A673 (cell line): ENCODE data around the gene HOXA3. TPM values are rescaled to one million over a fixed set of nuclear protein-coding genes. Genes with fewer than 3 reads are reported as not detected.

Experiments used
- BruUV-seq: library from RNA; stranded (reverse); fragments of 400-500 nt; replicated peaks from 2 replicates; lab custom pipeline; 2021; lab: Mats Ljungman, UMichigan
- CTCF ChIA-PET: fragments of 300-600 bp; sonication (Branson Sonifier 250); formaldehyde crosslinking; loops from one replicate; lab custom pipeline; 2022; ENCODE audit warnings: antibody characterized with exemption; lab: Charles Lee
- POLR2A ChIA-PET: fragments of 300-600 bp; sonication (Branson Sonifier 250); formaldehyde crosslinking; loops from one replicate; lab custom pipeline; 2022; ENCODE audit warnings: antibody characterized with exemption; ENCODE audit not compliant: low non-redundant PET; lab: Charles Lee
- DNase-seq: peaks from one replicate; pipeline ENCODE4 v3.0.0-alpha.2; 2015; ENCODE audit warnings: low spot score
- H3K27ac ChIP-seq: fragments of 200-600 bp; sonication (generic); 2 replicates; pipeline ENCODE4 v1.5.1; 2016; ENCODE audit warnings: mixed run types, low read depth, mild to moderate bottlenecking, mixed read lengths, antibody characterized with exemption, low read length; ENCODE audit not compliant: poor library complexity, severe bottlenecking
- H3K27me3 ChIP-seq: fragments of 200-600 bp; sonication (generic); replicated peaks from 2 replicates; pipeline ENCODE4 v1.6.1; 2017; ENCODE audit warnings: mixed run types, low read depth, mild to moderate bottlenecking, mixed read lengths, antibody characterized with exemption, low read length; ENCODE audit not compliant: insufficient read depth, poor library complexity
- H3K36me3 ChIP-seq: fragments of 200-600 bp; sonication (generic); 2 replicates; pipeline ENCODE4 v1.6.1; 2016; ENCODE audit warnings: mixed run types, mild to moderate bottlenecking, mixed read lengths, antibody characterized with exemption, low read length; ENCODE audit not compliant: insufficient read depth, poor library complexity, severe bottlenecking
- H3K4me1 ChIP-seq: fragments of 200-600 bp; sonication (generic); 2 replicates; pipeline ENCODE4 v1.6.1; 2017; ENCODE audit warnings: mixed run types, mild to moderate bottlenecking, mixed read lengths, antibody characterized with exemption, low read length; ENCODE audit not compliant: insufficient read depth, poor library complexity, severe bottlenecking
- H3K4me3 ChIP-seq: fragments of 200-600 bp; sonication (generic); 2 replicates; pipeline ENCODE4 v1.5.1; 2016; ENCODE audit warnings: low read depth, mixed run types, mild to moderate bottlenecking, mixed read lengths, low read length; ENCODE audit not compliant: poor library complexity, severe bottlenecking
- H3K9me3 ChIP-seq: fragments of 200-600 bp; sonication (generic); 2 replicates; pipeline ENCODE4 v1.6.1; 2016; ENCODE audit warnings: mixed run types, low read depth, mild to moderate bottlenecking, mixed read lengths, antibody characterized with exemption, low read length; ENCODE audit not compliant: poor library complexity, severe bottlenecking
- EZH2 ChIP-seq: fragments of 200-600 bp; sonication (generic); IDR thresholded peaks from 2 replicates; pipeline ENCODE4 v1.6.1; 2017; ENCODE audit warnings: borderline replicate concordance, low read depth, mild to moderate bottlenecking, mixed read lengths, antibody characterized with exemption, low read length; ENCODE audit not compliant: poor library complexity, severe bottlenecking
- intact Hi-C: fragments of 100-400 bp; cut with micrococcal nuclease; formaldehyde crosslinking; loops from one replicate; pipeline ENCODE4 v1.10.0; 2022; ENCODE audit not compliant: unreplicated experiment
- total RNA-seq: library from RNA; stranded (reverse); gene quantifications from 2 replicates; pipeline ENCODE4 v1.2.3, GENCODE V29; 2021
- TF ChIP-seq, protein P1 (sequence below): fragments of 300-800, 200-600 bp; sonication (generic); conservative IDR thresholded peaks from 2 replicates; pipeline ENCODE4 v1.5.1; 2017; ENCODE audit warnings: low read depth, mild to moderate bottlenecking, antibody characterized with exemption, low read length, moderate library complexity, mixed read lengths

HOXA3 gene
- total RNA-seq, 1 experiment from 2014 or later = not detected

DNA sequence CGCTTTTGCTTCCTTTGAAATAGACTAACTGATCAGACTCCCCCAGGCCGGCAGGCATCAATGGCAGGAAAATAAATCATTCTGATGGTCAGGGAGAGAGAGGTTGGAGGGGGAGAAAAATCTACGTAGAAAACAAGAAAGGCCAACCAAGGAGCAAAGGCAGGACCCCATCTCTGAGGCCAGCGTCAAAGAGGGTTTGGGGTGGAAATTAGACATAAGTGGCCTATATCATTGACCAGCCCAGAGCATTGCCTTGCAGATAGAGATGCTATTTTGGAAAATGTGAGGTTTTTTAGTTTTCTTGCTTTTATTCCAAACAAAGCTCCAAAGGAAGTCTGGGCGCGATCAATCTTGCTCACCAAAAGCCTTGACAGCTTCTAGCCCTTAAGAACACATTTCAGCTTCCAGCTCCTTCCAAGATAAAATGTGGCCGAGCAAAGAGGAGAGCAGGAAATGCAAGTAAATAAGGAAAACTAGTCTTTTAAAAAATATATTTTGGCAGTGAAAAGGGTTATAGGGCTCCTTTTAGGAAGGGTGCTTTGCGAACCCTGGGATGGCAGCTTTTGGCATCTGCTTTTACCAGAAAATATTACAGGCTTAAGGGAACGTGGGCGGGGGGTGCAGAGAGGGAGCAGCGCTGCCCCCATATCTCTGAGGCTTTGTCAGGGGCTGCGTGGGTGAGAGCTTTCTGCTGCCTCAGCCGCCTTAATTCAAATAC is 47.9 kb downstream of the HOXA3 start:
- ChIA-PET POLR2A (no interaction called here), CTCF (no interaction called here)
- DNase-seq = no peak
- BruUV-seq = no TSS peak
- Histone ChIP-seq H3K36me3 (no peaks in the 10 kb centered on the region), H3K4me3 (no peak overlapping the region), H3K27me3 (peaks cover 100% of the 10 kb centered on the region), H3K4me1 (no peaks in the 10 kb centered on the region), H3K9me3 (no peaks in the 10 kb centered on the region), H3K27ac (no peak overlapping the region)
- intact Hi-C loops = no loop called here
- TF ChIP-seq EZH2 = peak; percentile 23
- TF ChIP-seq, protein P1, sequence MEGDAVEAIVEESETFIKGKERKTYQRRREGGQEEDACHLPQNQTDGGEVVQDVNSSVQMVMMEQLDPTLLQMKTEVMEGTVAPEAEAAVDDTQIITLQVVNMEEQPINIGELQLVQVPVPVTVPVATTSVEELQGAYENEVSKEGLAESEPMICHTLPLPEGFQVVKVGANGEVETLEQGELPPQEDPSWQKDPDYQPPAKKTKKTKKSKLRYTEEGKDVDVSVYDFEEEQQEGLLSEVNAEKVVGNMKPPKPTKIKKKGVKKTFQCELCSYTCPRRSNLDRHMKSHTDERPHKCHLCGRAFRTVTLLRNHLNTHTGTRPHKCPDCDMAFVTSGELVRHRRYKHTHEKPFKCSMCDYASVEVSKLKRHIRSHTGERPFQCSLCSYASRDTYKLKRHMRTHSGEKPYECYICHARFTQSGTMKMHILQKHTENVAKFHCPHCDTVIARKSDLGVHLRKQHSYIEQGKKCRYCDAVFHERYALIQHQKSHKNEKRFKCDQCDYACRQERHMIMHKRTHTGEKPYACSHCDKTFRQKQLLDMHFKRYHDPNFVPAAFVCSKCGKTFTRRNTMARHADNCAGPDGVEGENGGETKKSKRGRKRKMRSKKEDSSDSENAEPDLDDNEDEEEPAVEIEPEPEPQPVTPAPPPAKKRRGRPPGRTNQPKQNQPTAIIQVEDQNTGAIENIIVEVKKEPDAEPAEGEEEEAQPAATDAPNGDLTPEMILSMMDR = no peak

DNA sequence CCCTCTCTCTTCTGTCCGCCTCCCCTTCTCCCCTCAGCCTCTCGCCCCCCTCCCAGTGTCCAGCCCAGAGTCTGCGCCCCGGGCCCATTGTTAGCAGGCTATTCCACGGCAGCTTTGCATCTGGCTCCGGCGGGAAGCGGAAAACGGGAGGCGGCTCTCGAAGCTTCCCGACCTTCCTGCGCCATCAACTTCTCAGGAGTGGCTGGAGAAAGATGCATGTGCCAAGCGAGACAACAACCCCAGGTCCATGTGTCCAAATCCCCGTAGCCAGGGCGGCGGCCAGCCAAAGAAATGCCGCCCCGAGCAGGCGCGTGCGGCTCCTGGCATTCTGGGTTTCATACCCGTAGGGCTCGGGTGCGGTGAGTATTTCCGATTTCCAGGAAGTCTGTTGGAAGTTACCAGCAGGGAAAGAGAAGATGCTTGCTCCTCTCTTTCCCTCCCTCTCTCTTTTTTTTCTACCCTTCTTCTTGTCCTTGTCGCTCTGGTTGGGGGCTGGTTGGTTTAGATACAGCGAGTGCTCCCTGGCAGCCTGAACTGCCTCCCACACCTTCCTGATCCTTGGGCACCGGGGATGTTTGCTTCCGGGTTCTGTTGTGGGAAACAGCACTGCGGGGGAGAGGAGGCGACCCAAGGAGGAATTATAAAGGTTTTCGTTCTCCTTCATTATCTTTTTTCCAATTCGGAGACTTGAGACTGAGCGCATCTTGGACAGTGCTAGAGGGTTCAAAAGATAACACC is 48.7 kb downstream of the HOXA3 start:
- peaks cover 100% of the 10 kb centered on the region for H3K27me3 ChIP-seq
- POLR2A ChIA-PET = no interaction called here
- no peak overlapping the region for H3K4me3 ChIP-seq
- no TSS peak for BruUV-seq
- H3K27ac ChIP-seq = no peak overlapping the region
- no peaks in the 10 kb centered on the region for H3K4me1 ChIP-seq
- no peaks in the 10 kb centered on the region for H3K36me3 ChIP-seq
- H3K9me3 ChIP-seq = no peaks in the 10 kb centered on the region
- CTCF ChIA-PET = no interaction called here
- intact Hi-C loops = no loop called here
- no peak for DNase-seq
- TF ChIP-seq EZH2 = peak; percentile 100
- TF ChIP-seq, protein P1 = no peak

DNA sequence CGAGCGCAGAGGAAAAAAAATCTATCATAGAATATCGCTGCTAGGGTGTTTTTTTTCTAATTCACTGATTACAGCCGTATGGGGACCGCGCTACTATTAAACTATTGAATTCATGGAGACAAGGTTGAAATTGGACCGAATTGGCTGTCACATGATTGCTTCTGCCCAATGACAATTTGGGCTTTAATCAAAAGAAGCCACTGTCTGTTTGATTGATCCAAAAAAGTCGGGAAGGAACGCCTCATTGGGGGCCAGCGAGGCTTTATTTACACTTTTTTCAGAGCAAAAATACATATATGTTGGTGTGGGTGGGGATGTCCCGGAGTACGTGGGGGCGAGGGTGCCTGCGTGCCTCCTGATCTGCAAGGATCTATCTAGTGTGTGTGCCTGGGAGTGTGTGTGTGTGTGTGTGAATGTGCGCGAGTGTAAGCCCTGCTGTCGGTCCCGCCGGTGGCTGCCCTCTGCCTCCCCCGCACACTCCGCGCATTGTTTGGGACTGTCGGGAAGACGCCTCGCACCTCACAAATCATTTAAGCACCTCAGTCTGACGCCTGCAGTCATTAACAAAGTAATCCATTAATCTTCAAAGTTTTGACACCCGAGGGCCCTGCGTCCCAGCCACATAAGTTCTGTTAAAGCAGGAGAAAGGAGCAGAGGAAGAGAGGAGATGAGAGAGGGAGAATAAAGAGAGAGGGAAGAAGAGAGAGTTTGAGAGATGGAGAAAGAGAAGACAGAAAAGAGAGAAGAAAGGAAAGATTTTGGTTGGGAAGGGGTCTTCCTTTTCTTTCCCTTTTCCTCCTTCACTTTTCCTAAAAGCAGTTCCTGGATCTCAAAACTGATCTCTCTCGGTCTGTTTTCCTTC is 49.6 kb downstream of the HOXA3 start, which contains the start of gene HOXA2:
HOXA2 (minus strand) TSS at position 103 of the 862 bp plus-strand sequence. CDS start 183 bp downstream, outside the sequence.
- ChIA-PET CTCF (no interaction called here), POLR2A (no interaction called here)
- no peak for DNase-seq
- Histone ChIP-seq H3K27me3 (peaks cover 100% of the 10 kb centered on the region), H3K4me3 (no peak within 1 kb of the TSS), H3K4me1 (no peaks in the 10 kb centered on the region), H3K27ac (no peak within 1 kb of the TSS), H3K36me3 (no peaks in the 10 kb centered on the region), H3K9me3 (no peaks in the 10 kb centered on the region)
- TF ChIP-seq EZH2 = peak; percentile 51
- TF ChIP-seq, protein P1 = no peak
- no TSS peak for BruUV-seq
- intact Hi-C loops = no loop called here
